Measurements from ENCODE around the gene NELFA.
"Not testable (repeated sequence)": the region's sequence is repeated elsewhere in the genome, so short reads cannot be mapped to it uniquely, and the experiment has no call there.

NELFA gene

DNA sequence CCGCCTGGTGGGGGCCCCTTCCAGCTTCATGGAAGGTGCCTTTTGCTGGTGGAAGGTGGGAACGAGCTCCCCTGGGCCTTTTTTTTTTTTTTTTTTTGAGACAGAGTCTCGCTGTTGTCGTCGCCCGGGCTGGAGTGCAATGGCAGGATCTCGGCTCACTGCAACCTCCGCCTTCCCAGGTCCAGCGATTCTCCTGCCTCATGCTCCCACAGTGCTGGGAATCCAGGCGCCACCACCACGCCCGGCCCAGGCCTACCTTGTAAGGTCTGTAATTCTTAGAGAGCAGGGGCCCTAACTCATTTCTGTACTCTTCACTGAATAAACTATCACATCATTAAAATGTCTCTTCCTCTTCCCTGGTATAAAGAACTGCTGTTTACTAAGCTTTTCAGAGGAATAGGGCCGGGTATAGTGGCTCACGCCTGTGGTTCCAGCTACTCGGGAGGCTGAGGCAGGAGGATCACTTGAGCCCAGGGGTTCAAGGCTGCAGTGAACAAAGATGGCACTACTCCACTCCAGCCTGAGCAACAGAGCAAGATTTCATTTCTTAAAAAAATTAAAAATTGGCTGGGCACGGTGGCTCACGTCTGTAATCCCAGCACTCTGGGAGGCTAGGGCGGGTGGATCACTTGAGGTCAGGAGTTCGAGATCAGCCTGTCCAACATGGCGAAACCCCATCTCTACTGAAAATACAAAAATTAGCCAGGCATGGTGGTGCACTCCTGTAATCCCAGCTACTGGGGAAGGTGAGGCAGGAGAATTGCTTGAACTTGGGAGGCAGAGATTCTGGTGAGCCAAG, 14.9 kb downstream of the NELFA start:
- DNase-seq (ENCODE audit: low read depth in 2 of 2), result not testable (repeated sequence)

DNA sequence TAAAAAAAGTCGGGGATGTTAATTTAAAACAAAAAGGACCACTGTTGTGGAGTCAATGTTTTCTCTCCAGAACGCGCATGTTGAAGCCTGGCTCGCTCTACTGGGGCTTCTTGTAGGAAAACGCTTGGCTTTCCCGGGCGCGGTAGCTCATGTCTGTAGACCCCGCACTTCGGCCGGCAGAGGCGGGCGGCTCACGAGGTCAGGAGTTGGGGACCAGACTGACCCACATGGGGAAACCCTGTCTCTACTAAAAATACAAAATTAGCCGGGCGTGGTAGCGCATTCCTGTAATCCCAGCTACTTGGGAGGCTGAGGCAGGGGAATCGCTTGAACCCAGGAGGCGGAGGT, 15.6 kb downstream of the NELFA start:
- no peak for DNase-seq (ENCODE audit: low read depth in 2 of 2)

DNA sequence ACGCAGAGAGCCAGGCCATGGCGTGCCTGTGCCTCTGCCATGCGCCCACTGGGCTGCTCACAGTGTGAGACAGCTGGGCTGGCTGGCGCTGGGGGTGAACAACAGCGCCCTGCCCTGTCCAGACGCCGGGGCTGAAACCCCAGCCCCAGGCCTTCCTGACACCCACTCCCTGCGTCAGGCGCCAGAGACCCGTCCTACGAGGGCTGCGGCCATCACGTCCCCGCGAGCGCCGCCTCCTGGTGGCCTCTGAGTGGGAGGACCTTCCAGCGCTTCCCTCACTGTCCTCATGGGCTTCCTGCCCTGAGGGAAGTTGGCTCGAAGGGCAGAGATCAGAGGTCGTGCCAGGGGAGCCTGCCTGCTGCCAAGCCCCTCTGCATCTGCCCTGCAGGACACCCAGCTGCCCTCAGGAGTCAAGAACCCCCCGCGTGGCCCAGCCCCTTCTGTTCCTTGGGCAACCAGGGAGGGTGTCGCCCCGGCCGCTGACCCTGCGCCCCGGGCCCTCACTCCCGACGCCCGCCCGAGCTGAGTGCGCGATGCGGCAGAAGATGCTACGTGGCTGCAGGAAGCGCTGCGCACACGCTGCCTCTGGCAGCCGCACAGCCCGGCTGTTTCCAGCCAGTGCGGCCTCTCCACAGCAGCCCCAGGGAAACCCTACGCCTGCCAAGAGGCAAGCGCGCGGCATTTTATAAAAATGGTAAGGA, 16.2 kb downstream of the NELFA start:
- DNase-seq (ENCODE audit: low read depth in 2 of 2), result no peak

DNA sequence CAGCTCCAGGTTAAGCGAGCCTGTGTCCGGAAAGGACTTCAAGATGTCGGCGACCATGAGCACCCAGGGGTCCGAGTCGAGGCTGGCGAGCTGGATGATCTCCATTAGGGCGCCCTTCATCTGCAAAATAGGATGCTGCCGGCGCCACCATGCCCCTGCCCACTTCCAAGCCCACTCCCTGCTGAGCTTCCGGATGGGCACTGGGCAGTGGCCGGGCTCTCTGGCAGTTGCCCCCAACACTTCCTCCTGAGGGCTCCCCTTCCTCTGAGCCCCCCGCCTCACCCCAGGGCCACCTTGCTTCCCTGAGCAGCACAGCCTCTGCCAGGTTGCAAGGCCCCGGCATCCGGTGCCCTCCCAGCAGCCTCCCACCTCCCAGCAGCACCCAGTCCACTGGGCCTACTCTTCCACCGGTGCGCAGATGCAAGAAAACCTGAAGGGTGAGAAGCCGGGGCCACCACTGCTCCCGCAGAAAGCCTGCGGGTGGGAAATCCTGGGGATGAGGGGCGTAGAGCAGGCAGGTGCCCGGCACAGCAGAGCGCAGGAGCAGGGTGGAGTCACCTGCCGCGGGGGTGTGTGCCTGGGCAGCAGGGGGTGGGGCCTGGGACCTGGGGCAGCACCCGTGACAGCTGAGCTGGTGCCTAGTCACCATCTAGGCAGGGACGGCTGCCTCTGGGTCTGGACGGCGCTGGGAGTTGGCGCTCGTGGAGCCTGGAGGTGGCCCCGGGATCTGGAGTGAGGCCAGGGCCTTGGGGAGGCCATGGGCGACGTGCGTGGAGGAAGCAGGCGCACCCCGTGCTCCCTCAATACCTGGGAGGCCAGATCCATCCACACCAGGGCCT, 17.0 kb downstream of the NELFA start:
- no peak for DNase-seq (ENCODE audit: low read depth in 2 of 2)

DNA sequence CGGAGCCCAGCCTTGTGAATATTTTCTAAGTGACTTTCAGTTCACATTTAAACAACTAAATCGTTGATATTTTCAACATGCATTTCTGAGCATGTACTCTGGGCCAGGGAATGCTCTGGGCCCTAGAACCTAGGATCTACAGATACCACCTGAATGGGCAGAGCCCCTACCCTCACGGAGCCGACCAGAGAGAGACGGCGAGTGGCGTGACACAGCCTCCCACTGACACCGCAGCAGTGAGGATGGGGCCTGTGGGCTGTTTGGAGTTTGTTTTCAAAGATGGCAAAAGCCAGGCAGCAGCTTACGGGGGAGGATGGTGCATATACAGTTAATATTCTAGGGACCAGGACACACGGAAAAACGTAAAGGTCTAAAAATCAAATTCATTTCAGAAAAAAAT, 17.7 kb downstream of the NELFA start:
- DNase-seq (ENCODE audit: low read depth in 2 of 2), result no peak

DNA sequence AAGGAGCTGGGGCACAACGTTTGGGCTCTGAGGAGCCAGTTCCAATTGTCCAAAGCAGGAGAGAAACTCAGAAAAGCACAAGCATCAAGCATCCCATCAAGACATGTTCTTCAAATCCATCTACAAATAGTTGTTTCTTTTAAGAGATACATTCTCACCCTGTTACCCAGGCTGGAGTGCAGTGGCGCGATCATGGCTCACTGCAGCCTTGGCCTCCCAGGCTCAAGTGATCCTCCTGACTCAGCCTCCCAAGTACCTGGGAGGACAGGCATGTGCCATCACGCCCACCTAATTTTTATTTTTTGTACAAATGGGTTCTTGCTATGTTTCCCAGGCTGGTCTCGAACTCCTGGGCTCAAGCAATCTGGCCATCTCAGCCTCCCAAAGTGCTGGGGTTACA, 18.1 kb downstream of the NELFA start:
- DNase-seq (ENCODE audit: low read depth in 2 of 2), result no peak

DNA sequence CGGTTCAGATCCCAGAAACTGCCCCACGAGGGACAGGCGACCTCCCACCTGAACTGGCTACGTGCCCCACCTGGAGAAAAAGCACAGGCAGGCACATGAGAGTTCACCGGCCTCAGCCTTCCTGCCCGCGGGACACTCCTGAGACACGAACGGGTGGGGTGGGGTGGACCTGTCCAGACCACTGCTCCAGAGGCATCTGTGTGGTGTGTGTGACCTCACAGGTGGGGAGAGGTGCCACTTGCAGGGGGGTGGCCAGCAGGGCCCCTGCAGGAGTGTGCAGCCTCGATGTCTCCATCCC, 18.5 kb downstream of the NELFA start:
- DNase-seq (ENCODE audit: low read depth in 2 of 2), result no peak

DNA sequence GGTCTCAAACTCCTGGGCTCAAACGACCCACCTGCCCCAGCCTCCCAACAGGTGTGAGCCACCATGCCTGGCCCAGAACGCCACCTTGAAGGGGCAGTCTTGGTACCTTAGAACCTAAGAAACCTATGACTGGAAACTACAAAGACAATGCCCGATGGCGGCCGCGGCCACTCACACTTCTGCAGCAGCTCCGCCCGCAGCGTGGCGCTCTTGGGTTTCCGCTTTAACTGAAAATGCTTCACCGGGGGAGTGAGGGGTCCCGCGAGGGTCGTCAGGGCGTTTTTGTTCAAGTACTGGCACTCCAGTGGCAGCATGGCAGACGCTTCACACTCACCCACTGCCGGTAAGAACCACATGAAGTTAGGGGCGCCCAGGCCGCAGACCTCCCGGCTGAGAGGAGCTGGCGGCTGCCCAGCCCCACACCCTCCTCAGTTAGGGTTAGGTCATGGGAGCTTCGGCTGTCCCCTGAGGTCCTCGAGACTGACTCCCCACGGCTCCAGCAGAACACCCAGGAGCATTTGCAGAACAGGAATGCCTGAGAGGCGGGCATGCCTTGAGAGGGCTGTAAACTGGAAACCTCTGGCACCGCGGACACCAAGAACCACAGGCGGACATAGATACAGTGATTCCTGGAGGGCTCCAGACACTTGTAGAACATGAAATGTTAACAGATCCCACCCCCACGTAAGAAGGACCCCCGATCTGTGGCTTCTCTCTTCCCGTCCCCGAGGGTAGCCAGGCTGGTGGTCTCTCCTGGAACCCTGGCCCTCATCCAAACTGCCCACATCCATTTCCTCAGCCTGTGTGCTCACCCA, 19.0 kb downstream of the NELFA start:
- DNase-seq (ENCODE audit: low read depth in 2 of 2), result no peak

DNA sequence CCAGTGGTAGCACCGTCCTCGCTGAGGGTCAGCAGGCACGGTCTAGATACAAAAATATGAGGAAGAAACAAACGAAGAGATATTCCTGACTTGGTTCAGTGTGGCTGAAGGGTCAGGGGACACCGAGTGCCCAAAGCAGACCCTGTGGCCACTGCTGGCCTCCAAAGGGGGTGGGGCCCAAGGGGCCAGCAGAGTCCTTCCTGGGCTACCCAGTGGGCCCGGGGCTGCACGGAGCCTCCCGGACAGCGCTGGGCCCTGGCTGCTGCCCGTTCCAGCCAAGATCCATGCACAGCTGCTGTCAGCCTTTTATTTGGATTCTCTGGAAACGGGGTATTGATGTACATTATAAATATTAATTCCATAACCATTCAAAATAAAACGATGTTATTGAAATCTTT, 20.4 kb downstream of the NELFA start:
- DNase-seq (ENCODE audit: low read depth in 2 of 2), result no peak

DNA sequence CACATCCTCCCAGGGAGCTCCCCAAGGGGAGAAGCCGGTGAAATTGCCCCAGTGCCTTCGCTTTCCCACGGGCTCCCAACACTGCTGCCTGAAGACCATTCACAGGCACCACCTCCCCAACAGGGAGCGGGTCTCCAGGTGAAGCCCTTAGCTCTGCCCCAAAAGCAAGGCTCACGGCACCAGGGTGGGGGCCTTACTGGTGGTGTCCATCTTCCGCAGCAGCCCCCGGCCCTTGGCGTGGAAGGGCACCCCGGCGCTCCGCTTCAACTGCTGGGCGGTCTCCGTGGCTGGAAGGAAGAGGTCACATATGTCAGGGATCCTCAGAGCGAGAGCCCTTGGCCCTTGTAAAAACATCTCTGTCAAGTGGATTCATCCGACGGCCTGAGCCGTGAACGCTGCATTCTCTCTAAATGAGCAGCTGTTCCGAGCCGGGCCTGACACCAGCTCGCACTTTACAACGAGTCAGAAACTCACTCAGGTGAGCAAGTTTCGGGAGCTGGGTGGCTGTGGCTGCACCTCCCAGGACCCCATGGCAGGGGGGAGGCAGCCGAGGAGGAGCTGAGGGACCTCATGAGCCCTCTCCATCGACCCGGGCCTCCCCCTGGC, 20.9 kb downstream of the NELFA start:
- DNase-seq (ENCODE audit: low read depth in 2 of 2), result no peak

DNA sequence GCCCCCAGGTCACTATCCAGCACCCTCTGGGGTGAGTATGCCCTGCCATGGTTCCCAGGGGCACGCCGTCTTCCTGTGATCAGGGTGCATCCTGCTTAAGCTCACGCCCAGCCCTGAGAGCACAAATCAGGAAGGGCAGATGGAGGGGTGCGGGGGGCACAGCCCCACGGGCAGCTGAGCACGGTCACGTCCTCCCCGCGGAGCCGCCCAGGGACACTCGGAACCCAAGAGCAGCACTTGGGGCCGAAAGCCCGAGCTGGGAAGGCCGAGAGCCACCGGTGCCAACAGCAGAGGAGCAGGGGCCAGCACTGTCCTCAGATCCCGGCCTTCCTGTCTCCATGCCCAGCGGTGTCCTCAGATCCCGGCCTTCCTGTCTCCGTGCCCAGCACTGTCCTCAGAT, 21.5 kb downstream of the NELFA start:
- DNase-seq (ENCODE audit: low read depth in 2 of 2), result no peak

DNA sequence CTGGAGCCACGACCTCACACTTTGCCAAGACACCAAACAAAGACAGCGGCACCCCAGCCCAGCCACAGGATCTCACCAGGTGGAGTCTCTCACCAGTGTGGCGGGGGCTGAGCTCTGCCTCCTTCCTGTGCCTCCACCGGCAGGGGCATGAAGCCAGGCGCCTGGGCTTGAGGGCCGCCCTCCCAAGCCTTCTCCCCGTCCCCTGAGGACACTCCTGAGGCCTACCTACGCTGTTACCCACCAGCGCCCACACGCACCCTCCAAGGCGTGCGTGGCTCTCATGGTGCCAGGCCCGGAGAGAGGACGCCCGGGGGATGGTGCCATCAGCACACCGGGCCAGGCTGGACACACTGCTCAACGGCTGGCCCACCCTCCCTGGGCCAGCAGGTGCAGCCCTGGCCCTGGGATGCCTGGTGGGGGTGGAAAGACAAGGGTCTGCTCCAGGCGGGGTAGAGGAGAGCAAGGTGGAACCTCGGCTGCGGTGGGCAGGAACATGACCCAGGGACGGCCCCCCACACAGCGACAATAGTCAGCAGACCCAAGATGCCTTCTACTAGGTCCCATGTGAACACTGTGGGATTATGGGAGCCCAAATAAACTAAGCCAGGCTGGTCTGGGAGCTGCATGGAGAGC, 22.1 kb downstream of the NELFA start:
- no peak for DNase-seq (ENCODE audit: low read depth in 2 of 2)

DNA sequence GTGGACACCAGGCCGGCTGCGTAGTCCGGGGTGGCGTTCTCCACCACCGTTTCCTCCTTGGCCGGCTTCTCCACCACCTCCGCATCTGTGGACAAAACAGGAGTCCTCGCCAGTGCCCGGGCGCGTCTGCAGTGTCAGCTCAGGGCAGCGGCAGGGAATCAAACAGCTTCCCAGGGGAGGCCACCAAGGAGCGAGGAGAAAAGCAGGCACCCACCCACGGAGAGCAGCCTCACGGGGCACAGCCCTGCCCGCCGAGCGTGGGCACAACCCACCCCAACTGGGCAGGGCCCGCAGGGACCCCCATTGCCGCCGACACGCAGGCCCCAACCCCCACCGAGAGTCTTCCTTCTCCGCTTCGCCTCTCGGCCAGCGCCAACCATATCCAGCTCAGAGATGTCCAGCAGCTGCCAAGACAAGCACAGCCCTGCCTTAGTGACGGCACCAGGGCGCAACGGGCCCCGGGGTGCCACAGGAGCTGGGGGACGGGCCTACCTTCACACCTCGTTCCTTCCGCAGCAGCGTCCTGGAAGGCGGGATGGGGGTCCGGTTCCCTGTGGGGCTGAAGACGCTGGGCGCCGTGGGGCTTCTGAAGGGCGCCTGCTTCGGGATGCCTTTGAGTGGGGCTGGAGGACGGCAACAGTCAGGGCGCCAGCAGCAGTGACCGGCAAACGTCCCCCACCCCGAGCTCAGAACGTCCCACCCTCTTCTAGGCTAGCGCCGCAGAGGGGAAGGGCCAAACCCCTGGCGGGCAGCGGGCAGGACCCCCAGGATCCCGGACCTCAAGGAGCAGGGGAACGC, 22.8 kb downstream of the NELFA start:
- no peak for DNase-seq (ENCODE audit: low read depth in 2 of 2)

DNA sequence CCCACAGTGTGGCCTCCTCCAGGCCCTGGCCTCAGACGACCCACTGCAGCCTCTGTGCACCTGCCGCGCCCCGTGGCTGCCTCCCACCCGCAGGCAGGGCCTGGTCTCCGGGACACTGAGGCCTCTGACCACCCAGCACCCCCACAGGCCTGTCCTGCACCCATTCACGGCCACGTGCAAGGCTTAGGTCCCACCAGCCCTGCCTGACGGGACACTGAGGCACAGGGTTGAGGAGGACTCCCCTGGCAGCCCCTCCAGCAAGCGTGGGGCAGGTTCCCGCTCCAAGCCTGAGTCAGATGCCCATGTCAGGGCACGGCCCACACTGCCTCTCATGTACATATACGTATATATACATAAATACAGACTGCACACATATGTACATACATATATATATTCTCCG, 23.5 kb downstream of the NELFA start:
- no peak for DNase-seq (ENCODE audit: low read depth in 2 of 2)

DNA sequence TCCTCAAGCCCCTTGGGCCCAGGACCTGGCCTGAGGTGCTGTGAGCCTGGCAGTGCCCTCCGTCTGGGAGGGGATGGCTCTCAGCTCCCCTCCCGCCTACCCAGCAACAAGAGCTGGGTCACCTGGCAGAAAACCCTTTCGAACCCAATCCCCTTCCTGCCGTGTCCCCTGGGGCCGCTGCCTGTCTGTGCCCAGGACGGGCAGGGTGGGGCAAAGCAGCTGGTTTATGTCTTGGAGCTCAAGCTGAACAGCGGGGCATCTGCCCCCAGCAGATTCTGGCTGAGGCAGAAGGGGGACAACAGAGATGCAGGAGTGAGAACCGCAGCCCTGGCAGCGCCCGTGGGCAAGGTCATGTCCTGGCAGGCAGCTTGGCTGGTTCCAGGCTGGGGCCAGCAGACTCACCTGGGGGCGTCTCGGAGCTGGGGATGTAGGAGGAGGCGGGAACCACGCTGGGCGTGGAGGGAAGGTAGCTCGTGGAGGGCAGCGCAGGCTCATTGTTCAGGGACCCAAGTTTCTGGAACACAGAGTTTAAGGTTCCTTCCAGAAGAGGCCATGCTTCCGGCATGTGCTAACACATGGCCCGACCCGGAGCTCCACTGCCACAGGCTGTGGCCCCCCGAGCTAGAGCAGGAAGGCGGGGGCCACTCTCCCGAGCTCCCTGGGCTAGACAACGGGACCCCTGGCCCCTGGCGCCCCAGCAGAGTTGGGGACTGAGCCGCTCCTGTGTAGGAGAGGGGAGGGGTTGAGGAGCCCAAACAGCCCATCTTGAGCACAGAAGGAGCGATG, 24.2 kb downstream of the NELFA start:
- DNase-seq (ENCODE audit: low read depth in 2 of 2), result no peak

DNA sequence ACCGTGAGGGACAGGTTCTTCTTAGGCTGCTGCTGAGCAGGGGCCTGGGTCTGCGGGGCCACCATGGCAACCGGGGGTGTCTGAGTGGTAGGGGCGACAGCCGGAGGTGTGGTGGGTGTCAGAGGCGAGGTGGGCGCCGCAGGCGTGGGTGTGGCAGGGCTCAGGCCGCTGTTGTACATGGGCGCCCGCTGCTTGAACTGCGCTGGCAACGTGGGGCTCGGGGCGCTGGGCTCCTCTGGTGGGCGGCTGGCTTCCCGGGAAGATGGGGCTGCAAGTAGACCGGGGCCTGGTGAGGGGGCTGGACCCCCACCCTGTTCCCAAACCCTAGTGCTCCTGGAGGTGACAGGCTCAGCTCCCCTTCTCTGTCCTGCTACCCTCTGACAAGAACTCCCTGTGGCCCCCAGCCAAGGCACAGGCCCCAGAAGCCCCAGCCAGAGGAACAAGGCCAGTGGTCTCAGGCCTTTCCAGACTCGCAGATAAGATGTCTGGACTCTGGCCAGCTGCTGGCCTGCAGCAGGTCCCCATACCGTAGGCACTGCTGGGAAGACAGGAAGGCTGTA, 24.8 kb downstream of the NELFA start:
- DNase-seq (ENCODE audit: low read depth in 2 of 2), result no peak

DNA sequence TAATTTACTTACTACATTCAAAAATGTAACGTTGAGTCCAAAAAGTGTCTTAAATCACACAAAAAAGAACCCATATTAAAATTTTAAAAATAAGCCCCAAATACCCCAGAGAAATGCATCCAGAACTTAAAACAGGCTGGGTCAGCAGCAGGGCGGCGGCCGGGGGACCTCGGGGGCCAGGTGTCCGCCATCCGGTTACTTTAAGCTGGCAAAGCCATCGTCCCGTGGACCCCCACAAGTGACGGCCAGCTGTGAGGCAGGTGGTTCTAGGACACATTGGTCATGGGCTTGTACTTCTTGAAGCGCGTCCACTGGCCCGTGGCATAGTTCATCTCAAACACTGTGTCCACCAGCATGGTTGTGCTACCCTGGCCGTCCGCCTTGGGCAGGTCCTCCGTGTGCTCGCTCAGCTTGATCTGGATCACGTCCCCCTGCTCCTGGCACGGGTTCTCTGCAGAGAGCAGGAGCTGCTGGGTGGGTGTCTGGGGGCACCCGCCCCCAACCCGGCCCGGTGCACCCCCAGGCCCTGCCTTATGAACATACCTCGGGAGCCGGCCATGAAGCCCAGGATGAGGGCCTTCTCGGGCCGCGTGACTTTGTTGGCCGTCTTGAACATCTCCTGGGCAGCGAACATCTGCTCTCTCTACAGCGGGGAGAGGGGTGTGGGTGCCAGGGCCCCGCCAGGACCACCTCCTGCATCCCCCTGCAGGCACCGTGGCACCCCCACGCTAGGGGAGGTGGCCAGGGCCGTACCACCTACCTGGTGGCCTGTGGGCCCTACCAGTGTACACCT, 25.5 kb downstream of the NELFA start:
- DNase-seq (ENCODE audit: low read depth in 2 of 2), result no peak
